HUDEP-2 (cell line): ENCODE results near the gene COL23A1.

Experiments used
- DNase-seq, 76 experiments: peaks; one replicate each; lab custom pipeline; 2025; ENCODE audit not compliant: unreplicated experiment in 76 of 76; lab: John Stamatoyannopoulos, UW

COL23A1 gene

GRCh38 chr5:178333821-178334481, 256.2 kb downstream of the COL23A1 start:
- no peak for DNase-seq

- DNase-seq, result no peak
Measured at GRCh38 chr5:178332210-178332641, 258.0 kb downstream of the COL23A1 start.

- no peak for DNase-seq
Measured at GRCh38 chr5:178331491-178331996, 258.6 kb downstream of the COL23A1 start.

- DNase-seq, result no peak
Measured at GRCh38 chr5:178330791-178331404, 259.3 kb downstream of the COL23A1 start.

- DNase-seq, result no peak
Measured at GRCh38 chr5:178328826-178329730, 261.1 kb downstream of the COL23A1 start.

- DNase-seq, result no peak
Measured at GRCh38 chr5:178327931-178328711, 262.1 kb downstream of the COL23A1 start.

GRCh38 chr5:178327446-178327845, 262.7 kb downstream of the COL23A1 start:
- DNase-seq, result no peak

- DNase-seq, result no peak
Measured at GRCh38 chr5:178326374-178326715, 263.8 kb downstream of the COL23A1 start.

GRCh38 chr5:178325679-178326373, 264.4 kb downstream of the COL23A1 start:
- DNase-seq, result no peak

GRCh38 chr5:178325311-178325678, 264.9 kb downstream of the COL23A1 start:
- no peak for DNase-seq

- no peak for DNase-seq
Measured at GRCh38 chr5:178324481-178325310, 265.5 kb downstream of the COL23A1 start.

- no peak for DNase-seq
Measured at GRCh38 chr5:178323961-178324360, 266.2 kb downstream of the COL23A1 start.

- no peak for DNase-seq
Measured at GRCh38 chr5:178323541-178323865, 266.7 kb downstream of the COL23A1 start.

GRCh38 chr5:178322736-178323540, 267.3 kb downstream of the COL23A1 start:
- DNase-seq, result no peak

GRCh38 chr5:178320281-178320855, 269.8 kb downstream of the COL23A1 start:
- DNase-seq, result no peak

- DNase-seq, result no peak
Measured at GRCh38 chr5:178319541-178320041, 270.6 kb downstream of the COL23A1 start.

GRCh38 chr5:178318893-178319292, 271.3 kb downstream of the COL23A1 start:
- no peak for DNase-seq

- DNase-seq, result no peak
Measured at GRCh38 chr5:178318382-178318781, 271.8 kb downstream of the COL23A1 start.
